GM12878 (cell line): ENCODE data around the gene RCAN1. TPM values are rescaled to one million over a fixed set of nuclear protein-coding genes. Genes with fewer than 3 reads are reported as not detected.

Experiments
- ATAC-seq: fragments of 200-7000 bp; cut with Tn5 transposase; 3 replicates; pipeline ENCODE4 v1.9.1; 2020; ENCODE audit warnings: mild to moderate bottlenecking, moderate library complexity
- BruUV-seq: library from RNA; stranded (reverse); fragments of 400-500 nt; replicated peaks from 2 replicates; lab custom pipeline; 2021; lab: Mats Ljungman, UMichigan
- CTCF ChIA-PET: fragments of 300-600 bp; sonication (Branson Sonifier 250); formaldehyde crosslinking; extraction: SDS; loops from one replicate; lab custom pipeline; 2021; ENCODE audit warnings: inconsistent platforms; lab: Yijun Ruan, JAX
- POLR2A ChIA-PET: fragments of 350-600 bp; formaldehyde crosslinking; extraction: SDS; loops from one replicate; lab custom pipeline; 2021; ENCODE audit warnings: inconsistent platforms; lab: Charles Lee
- RAD21 ChIA-PET: fragments of 300-600 bp; sonication (Branson Sonifier 250); formaldehyde crosslinking; loops from one replicate; lab custom pipeline; 2023; ENCODE audit warnings: antibody characterized with exemption; ENCODE audit not compliant: unreplicated experiment; lab: Charles Lee
- SMC1A ChIA-PET: fragments of 300-600 bp; sonication (Branson Sonifier 250); formaldehyde crosslinking; loops from one replicate; lab custom pipeline; 2023; ENCODE audit not compliant: unreplicated experiment, uncharacterized antibody; lab: Charles Lee
- DNase-seq: peaks from one replicate; pipeline ENCODE4 v3.0.0-alpha.2; 2011; ENCODE audit warnings: low read depth, low spot score
- FAIRE-seq: peaks from 3 replicates; lab custom pipeline; 2011; peaks lifted over from hg19 to GRCh38; lab: Jason Lieb, UNC
- H2AFZ ChIP-seq: 2 replicates; pipeline ENCODE4 v1.6.0; 2011; ENCODE audit warnings: low read depth, low read length, control low read depth; ENCODE audit not compliant: control insufficient read depth
- H3K27ac ChIP-seq: 2 replicates; pipeline ENCODE4 v1.5.1; 2011; ENCODE audit warnings: control low read depth; ENCODE audit not compliant: control insufficient read depth, insufficient read depth
- H3K27me3 ChIP-seq, 2 experiments: replicated peaks in 1 of 2; 2 replicates each; pipeline versions ENCODE4 v1.6.0 to v1.6.1; 2011; ENCODE audit warnings: low read length in 1 of 2; ENCODE audit not compliant: control insufficient read depth in 2 of 2, insufficient read depth in 2 of 2
- H3K36me3 ChIP-seq, 2 experiments: 2 replicates each; pipeline ENCODE4 v1.5.1; 2011; ENCODE audit warnings: low read length in 1 of 2; ENCODE audit not compliant: control insufficient read depth in 2 of 2, insufficient read depth in 2 of 2
- H3K4me1 ChIP-seq: 2 replicates; pipeline ENCODE4 v1.6.1; 2011; ENCODE audit warnings: mild to moderate bottlenecking, low read length, moderate library complexity, mixed read lengths; ENCODE audit not compliant: control insufficient read depth, insufficient read depth
- H3K4me2 ChIP-seq: 2 replicates; pipeline ENCODE4 v1.6.0; 2011; ENCODE audit warnings: control low read depth; ENCODE audit not compliant: control insufficient read depth, insufficient read depth
- H3K4me3 ChIP-seq: fragments of 200-600 bp; sonication (generic); 2 replicates; pipeline ENCODE4 v1.5.1; 2016
- H3K79me2 ChIP-seq: 2 replicates; pipeline ENCODE4 v1.6.0; 2011; ENCODE audit warnings: low read length; ENCODE audit not compliant: control insufficient read depth, insufficient read depth
- H3K9ac ChIP-seq: 2 replicates; pipeline ENCODE4 v1.8.0; 2011; ENCODE audit warnings: low read length, control low read depth, mixed read lengths; ENCODE audit not compliant: control insufficient read depth, insufficient read depth
- H3K9me3 ChIP-seq: replicated peaks from 3 replicates; pipeline ENCODE4 v1.5.1; 2011; ENCODE audit warnings: mild to moderate bottlenecking, low read length; ENCODE audit not compliant: control insufficient read depth, insufficient read depth
- H4K20me1 ChIP-seq: 2 replicates; pipeline ENCODE4 v1.6.0; 2011; ENCODE audit not compliant: control insufficient read depth, insufficient read depth
- CHD4 ChIP-seq: fragments of 200-600 bp; sonication (generic); IDR thresholded peaks from 2 replicates; pipeline ENCODE4 v1.6.1; 2016; ENCODE audit warnings: mild to moderate bottlenecking
- CREB1 ChIP-seq: IDR thresholded peaks from 2 replicates; pipeline ENCODE4 v1.6.1; 2012; ENCODE audit warnings: low read depth, mild to moderate bottlenecking, inconsistent platforms
- CREM ChIP-seq: IDR thresholded peaks from 2 replicates; pipeline ENCODE4 v1.6.1; 2014; ENCODE audit warnings: antibody characterized with exemption, low read depth
- HCFC1 ChIP-seq: fragments of 150-350 bp; IDR thresholded peaks from 2 replicates; pipeline ENCODE4 v1.6.1; 2014; ENCODE audit warnings: low read length
- HDGF ChIP-seq: fragments of 450-650 bp; IDR thresholded peaks from 2 replicates; pipeline ENCODE4 v1.6.1; 2016; ENCODE audit warnings: antibody characterized with exemption
- NKRF ChIP-seq: fragments of 450-650 bp; conservative IDR thresholded peaks from 2 replicates; pipeline ENCODE4 v1.6.1; 2017; ENCODE audit warnings: mild to moderate bottlenecking, moderate library complexity
- NR2C2 ChIP-seq: IDR thresholded peaks from 2 replicates; pipeline ENCODE4 v1.6.1; 2011; ENCODE audit warnings: borderline replicate concordance, low read depth; ENCODE audit not compliant: control insufficient read depth, insufficient read length
- PAX8 ChIP-seq: fragments of 450-650 bp; IDR thresholded peaks from 2 replicates; pipeline ENCODE4 v1.6.1; 2017; ENCODE audit warnings: mild to moderate bottlenecking, moderate library complexity
- PML ChIP-seq: IDR thresholded peaks from 2 replicates; pipeline ENCODE4 v1.6.1; 2012; ENCODE audit warnings: low read length, inconsistent platforms
- RAD21 ChIP-seq: IDR thresholded peaks from 2 replicates; pipeline ENCODE4 v1.6.1; 2011; ENCODE audit warnings: mild to moderate bottlenecking, low read depth, low read length, moderate library complexity; ENCODE audit not compliant: insufficient read depth
- RBBP5 ChIP-seq: fragments of 200-600 bp; sonication (generic); conservative IDR thresholded peaks from 2 replicates; pipeline ENCODE4 v1.6.1; 2016
- REST ChIP-seq: IDR thresholded peaks from 2 replicates; pipeline ENCODE4 v1.6.1; 2012; ENCODE audit warnings: mild to moderate bottlenecking, low read depth, low read length
- SIX5 ChIP-seq: IDR thresholded peaks from 2 replicates; pipeline ENCODE4 v1.6.1; 2011; ENCODE audit warnings: mild to moderate bottlenecking, low read depth, low read length, moderate library complexity; ENCODE audit not compliant: severe bottlenecking
- SMAD1 ChIP-seq: fragments of 450-650 bp; IDR thresholded peaks from 2 replicates; pipeline ENCODE4 v1.6.1; 2018; ENCODE audit warnings: mild to moderate bottlenecking, low read depth; ENCODE audit not compliant: partially characterized antibody
- SUPT20H ChIP-seq: IDR thresholded peaks from 2 replicates; pipeline ENCODE4 v1.6.1; 2011; ENCODE audit warnings: low read depth, mild to moderate bottlenecking, low read length, moderate library complexity, borderline replicate concordance; ENCODE audit not compliant: control insufficient read depth
- ZNF274 ChIP-seq: IDR thresholded peaks from one replicate; pipeline ENCODE4 v1.8.0; 2011; ENCODE audit not compliant: insufficient read length, insufficient read depth
- ZZZ3 ChIP-seq: IDR thresholded peaks from 2 replicates; pipeline ENCODE4 v1.6.1; 2011; ENCODE audit warnings: low read depth; ENCODE audit not compliant: control insufficient read depth, insufficient read length
- WGBS: methylation state at CpG from one replicate; pipeline ENCODE4 v1.1.6; 2016; ENCODE audit warnings: low lambda C conversion rate; ENCODE audit not compliant: insufficient replicate concordance, insufficient coverage; ENCODE audit errors: missing lambda C conversion rate; 5-methylcytosine and 5-hydroxymethylcytosine counted together
- in situ Hi-C: fragments of 300-500 bp; cut with MboI; formaldehyde crosslinking; loops from 9 replicates; pipeline ENCODE4 v1.14.3; 2018; ENCODE audit warnings: mixed read lengths
- intact Hi-C: fragments of 100-400 bp; cut with micrococcal nuclease; formaldehyde crosslinking; loops from one replicate; pipeline ENCODE4 v1.14.2; 2022; ENCODE audit not compliant: unreplicated experiment
- polyA plus RNA-seq, 11 experiments: library from polyadenylated mRNA; depleted of rRNA in 4 of 11; unstranded in 6 of 11; stranded (reverse) in 5 of 11; fragments of >200 nt; fragmentation: Nextera tagmentation in 4 of 11; fragmentation: Illumina TruSeq in 1 of 11; extraction: Ambion mirVana in 4 of 11; extraction: Trizol in 1 of 11; gene quantifications; 1 replicate in 1 of 11; 2 replicates in 10 of 11; pipeline versions ENCODE4 v1.2.1 to v1.2.3, GENCODE V29; 2011 to 2016; ENCODE audit warnings: inconsistent platforms in 2 of 11, missing spikeins in 2 of 11, low read depth in 1 of 11
- total RNA-seq, 4 experiments: library from RNA; depleted of rRNA in 3 of 4; stranded (reverse); fragments of >200 nt in 3 of 4; fragmentation: Illumina TruSeq in 1 of 4; extraction: Trizol in 1 of 4; gene quantifications; 2 replicates each; pipeline versions ENCODE4 v1.2.1 to v1.2.3, GENCODE V29; 2013 to 2021
- TF ChIP-seq, protein P1 (sequence below): IDR thresholded peaks from 2 replicates; pipeline ENCODE4 v1.6.1; 2012; ENCODE audit warnings: low read depth, low read length, improper control_type of control experiment

RCAN1 gene
- total and polyA plus RNA-seq, 10 of the 15 experiments (the other 5 are each of a cell fraction or from before 2014, with no cell fraction given) = 2.8 to 12.9 (median 10.5) TPM

- no peaks in the 10 kb centered on the region for H3K27me3 ChIP-seq
- H3K36me3 ChIP-seq = no peaks in the 10 kb centered on the region
- peaks cover 15% of the 10 kb centered on the region for H3K4me1 ChIP-seq
- in situ Hi-C loops (no loop called here), intact Hi-C loops (no loop called here)
- ATAC-seq (no peak), DNase-seq (no peak), FAIRE-seq (no peak)
- ChIA-PET CTCF (no interaction called here), SMC1A (no interaction called here), RAD21 (no interaction called here), POLR2A (no interaction called here)
- no peak overlapping the region for H3K4me2 ChIP-seq
- no peak overlapping the region for H3K27ac ChIP-seq
- H3K79me2 ChIP-seq = no peaks in the 10 kb centered on the region
- no peak overlapping the region for H2AFZ ChIP-seq
- no peaks in the 10 kb centered on the region for H3K9me3 ChIP-seq
- no TSS peak for BruUV-seq
- no peak for TF ChIP-seq PML
- no peak for TF ChIP-seq NKRF
- TF ChIP-seq, protein P1, sequence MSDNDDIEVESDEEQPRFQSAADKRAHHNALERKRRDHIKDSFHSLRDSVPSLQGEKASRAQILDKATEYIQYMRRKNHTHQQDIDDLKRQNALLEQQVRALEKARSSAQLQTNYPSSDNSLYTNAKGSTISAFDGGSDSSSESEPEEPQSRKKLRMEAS = no peak
- TF ChIP-seq PAX8 = no peak
- no peak for TF ChIP-seq SUPT20H
- no peak for TF ChIP-seq ZZZ3
- TF ChIP-seq HDGF = no peak
- no peak for TF ChIP-seq HCFC1
- no peak for TF ChIP-seq CREM
- no peak for TF ChIP-seq NR2C2
- no peak for TF ChIP-seq SIX5
- TF ChIP-seq RBBP5 = no peak
- no peak for TF ChIP-seq ZNF274
- TF ChIP-seq CHD4 = no peak
- TF ChIP-seq CREB1 = no peak
- TF ChIP-seq SMAD1 = no peak
- no peak for TF ChIP-seq REST
- no peak for TF ChIP-seq RAD21
- WGBS = 76% methylated on average over 6 of the region's 6 CpGs
- no peak overlapping the region for H3K4me3 ChIP-seq
- H4K20me1 ChIP-seq = no peaks in the 10 kb centered on the region
- H3K9ac ChIP-seq = no peak overlapping the region
Observed at GRCh38 chr21:34531399-34531798, 83.5 kb downstream of the RCAN1 start.
